ENCODE results near the gene PIK3C2G. TPM values are rescaled to one million over a fixed set of nuclear protein-coding genes. Genes with fewer than 3 reads are reported as not detected.

Gene PIK3C2G
- total and polyA plus RNA-seq, 2 of the 4 experiments (the other 2 are of a cell fraction), result not detected

GRCh38 chr12:18280728-18281127 lies 19.4 kb downstream of the PIK3C2G start:
- Histone ChIP-seq H2AK9ac (replicated peaks; ENCODE audit: low read depth, low read length, poor library complexity) (no peak overlapping the region), H4K20me1 (ENCODE audit: insufficient read depth, low read length) (no peaks in the 10 kb centered on the region), H3K56ac (ENCODE audit: extremely low read depth, insufficient read depth, low read length) (no peak overlapping the region), H3K4me2 (ENCODE audit: low read depth, low read length) (no peak overlapping the region), H4K5ac (ENCODE audit: low read depth, low read length) (no peak overlapping the region), H3K27me3 (ENCODE audit: control insufficient read depth, insufficient read depth, low read length) (no peaks in the 10 kb centered on the region), H2BK20ac (ENCODE audit: low read depth, low read length) (no peak overlapping the region), H3K14ac (replicated peaks; ENCODE audit: low read depth, low read length) (no peak overlapping the region), H3K23ac (ENCODE audit: low read depth, low read length) (no peak overlapping the region), H3K9me3 (ENCODE audit: control insufficient read depth, insufficient read depth, low read length) (no peaks in the 10 kb centered on the region), H3K4ac (ENCODE audit: low read depth, low read length) (no peak overlapping the region), H3K4me1 (ENCODE audit: control insufficient read depth, insufficient read depth, low read length) (peaks cover 3% of the 10 kb centered on the region), H2BK15ac (ENCODE audit: low read depth, low read length) (no peak overlapping the region), H2BK120ac (ENCODE audit: low read depth, low read length) (no peak overlapping the region), H3K27ac (ENCODE audit: insufficient read depth, low read length) (no peak overlapping the region), H2AK5ac (ENCODE audit: low read depth, low read length) (no peak overlapping the region), H2BK5ac (ENCODE audit: low read depth, low read length, poor library complexity, severe bottlenecking) (no peak overlapping the region), H3K9ac (ENCODE audit: low read depth, low read length) (no peak overlapping the region), H4K91ac (ENCODE audit: insufficient read depth, low read depth, low read length) (no peak overlapping the region), H3K9me1 (ENCODE audit: insufficient read depth, low read length) (no peaks in the 10 kb centered on the region), H3K79me1 (ENCODE audit: low read depth in 1 of 2, low read length in 2 of 2) (no peaks in the 10 kb centered on the region), H3K18ac (ENCODE audit: low read depth, low read length) (no peak overlapping the region), H3K36me3 (ENCODE audit: control insufficient read depth, insufficient read depth, low read length) (no peaks in the 10 kb centered on the region), H2AFZ (replicated peaks; ENCODE audit: low read length, poor library complexity) (no peak overlapping the region), H3K4me3 (ENCODE audit: insufficient read depth, low read depth, low read length) (no peak overlapping the region), H4K8ac (ENCODE audit: low read depth in 2 of 2, low read length in 2 of 2) (no peak overlapping the region)
- DNase-seq (no peak), ATAC-seq (ENCODE audit: low read depth) (no peak)
- CTCF ChIA-PET, result no interaction called here
- TF ChIP-seq CEBPB (IDR thresholded peaks at IDR 0.05; ENCODE audit: low read depth, low read length), result no peak
- no peak for TF ChIP-seq MAZ (IDR thresholded peaks at IDR 0.05; ENCODE audit: borderline replicate concordance, low read depth, low read length)
- TF ChIP-seq, protein P1, sequence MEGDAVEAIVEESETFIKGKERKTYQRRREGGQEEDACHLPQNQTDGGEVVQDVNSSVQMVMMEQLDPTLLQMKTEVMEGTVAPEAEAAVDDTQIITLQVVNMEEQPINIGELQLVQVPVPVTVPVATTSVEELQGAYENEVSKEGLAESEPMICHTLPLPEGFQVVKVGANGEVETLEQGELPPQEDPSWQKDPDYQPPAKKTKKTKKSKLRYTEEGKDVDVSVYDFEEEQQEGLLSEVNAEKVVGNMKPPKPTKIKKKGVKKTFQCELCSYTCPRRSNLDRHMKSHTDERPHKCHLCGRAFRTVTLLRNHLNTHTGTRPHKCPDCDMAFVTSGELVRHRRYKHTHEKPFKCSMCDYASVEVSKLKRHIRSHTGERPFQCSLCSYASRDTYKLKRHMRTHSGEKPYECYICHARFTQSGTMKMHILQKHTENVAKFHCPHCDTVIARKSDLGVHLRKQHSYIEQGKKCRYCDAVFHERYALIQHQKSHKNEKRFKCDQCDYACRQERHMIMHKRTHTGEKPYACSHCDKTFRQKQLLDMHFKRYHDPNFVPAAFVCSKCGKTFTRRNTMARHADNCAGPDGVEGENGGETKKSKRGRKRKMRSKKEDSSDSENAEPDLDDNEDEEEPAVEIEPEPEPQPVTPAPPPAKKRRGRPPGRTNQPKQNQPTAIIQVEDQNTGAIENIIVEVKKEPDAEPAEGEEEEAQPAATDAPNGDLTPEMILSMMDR (conservative IDR thresholded peaks at IDR 0.05; ENCODE audit: low read depth, low read length), result no peak
- TF ChIP-seq CHD1 (IDR thresholded peaks at IDR 0.05; ENCODE audit: low read depth, low read length), result no peak
- no peak for TF ChIP-seq POLR2A (IDR thresholded peaks at IDR 0.05; ENCODE audit: low read depth, low read length)
- no peak for TF ChIP-seq NFE2L2 (IDR thresholded peaks at IDR 0.05; ENCODE audit: low read depth, low read length)
- TF ChIP-seq RCOR1 (IDR thresholded peaks at IDR 0.05; ENCODE audit: insufficient replicate concordance, low read length), result no peak
- no peak for TF ChIP-seq RFX5 (IDR thresholded peaks at IDR 0.05; ENCODE audit: low read depth, low read length)
- no peak for TF ChIP-seq FOS (IDR thresholded peaks at IDR 0.05; ENCODE audit: low read depth, low read length)
- TF ChIP-seq USF2 (IDR thresholded peaks at IDR 0.05; ENCODE audit: low read depth, low read length), result no peak
- no peak for TF ChIP-seq ELK1 (IDR thresholded peaks at IDR 0.05; ENCODE audit: borderline replicate concordance, low read depth, low read length)
- TF ChIP-seq MAFK (IDR thresholded peaks at IDR 0.05; ENCODE audit: low read depth, low read length), result no peak
- TF ChIP-seq SMC3 (IDR thresholded peaks at IDR 0.05; ENCODE audit: low read depth, low read length), result no peak
- TF ChIP-seq MXI1 (IDR thresholded peaks at IDR 0.05; ENCODE audit: borderline replicate concordance, low read depth, low read length), result no peak
- TF ChIP-seq RAD21 (IDR thresholded peaks at IDR 0.05; ENCODE audit: low read length), result no peak
- no peak for TF ChIP-seq BHLHE40 (IDR thresholded peaks at IDR 0.05; ENCODE audit: low read depth, low read length)
- BruUV-seq (replicated peaks), result no TSS peak
- in situ Hi-C loops (cut with MboI; ENCODE audit: low sequenced_read_pairs) (no loop called here), intact Hi-C loops (cut with micrococcal nuclease) (no loop called here), dilution Hi-C loops (cut with HindIII; ENCODE audit: low sequenced_read_pairs, unreplicated experiment) (no loop called here)
- POLR2A ChIA-PET (ENCODE audit: unreplicated experiment), result no interaction called here
- WGBS, 2 experiments (ENCODE audit: extremely low coverage in 2 of 2, insufficient read length in 1 of 2), result 100% methylated on average over 1 of the region's 1 CpG; no CpG with 5 or more reads in 1 of the 2 experiments

Measured in IMR-90 (cell line).